Vagina (tissue), 2 donors: ENCODE results near the gene TMEM273.

ENCODE experiments used
- POLR2A ChIP-seq, 2 donors: fragments of 450-650 bp; IDR thresholded peaks; one replicate each; pipeline ENCODE4 v1.6.1; 2017; ENCODE audit warnings: antibody characterized with exemption in 2 of 2, mild to moderate bottlenecking in 2 of 2, moderate library complexity in 2 of 2
- POLR2AphosphoS5 ChIP-seq, 2 donors: sonication (generic); formaldehyde crosslinking; IDR thresholded peaks; one replicate each; pipeline ENCODE4 v1.9.0; 2017; ENCODE audit warnings: antibody characterized with exemption in 2 of 2, mild to moderate bottlenecking in 2 of 2, low read depth in 1 of 2; ENCODE audit not compliant: insufficient read depth in 1 of 2
- TF ChIP-seq, protein P1 (sequence below), 3 experiments: fragments of 450-650 bp in 2 of 3; fragments of 200-600 bp in 1 of 3; sonication (generic) in 1 of 3; IDR thresholded peaks; one replicate each; pipeline ENCODE4 v1.5.1; 2017 to 2019; ENCODE audit warnings: antibody characterized with exemption in 3 of 3, mild to moderate bottlenecking in 2 of 3, moderate library complexity in 2 of 3

DNA sequence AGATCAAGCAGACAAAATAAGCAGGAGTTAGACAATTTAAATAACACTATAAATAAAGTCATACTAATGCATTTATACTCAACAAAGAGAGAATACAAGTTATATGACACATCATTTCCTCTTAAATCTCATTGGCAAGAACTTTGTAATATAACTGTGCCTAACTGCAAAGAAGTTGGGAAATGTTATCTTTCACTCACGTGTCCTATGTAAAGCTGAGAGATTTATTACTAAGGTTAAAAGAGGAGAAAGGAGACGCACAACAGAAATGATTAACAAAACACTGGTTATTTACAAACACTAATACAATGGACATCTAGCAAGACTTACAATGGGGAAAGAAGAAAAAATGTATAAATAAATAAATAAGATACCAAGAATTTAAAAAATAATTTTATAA is 12.7 kb upstream of the TMEM273 start:
- TF ChIP-seq, protein P1, sequence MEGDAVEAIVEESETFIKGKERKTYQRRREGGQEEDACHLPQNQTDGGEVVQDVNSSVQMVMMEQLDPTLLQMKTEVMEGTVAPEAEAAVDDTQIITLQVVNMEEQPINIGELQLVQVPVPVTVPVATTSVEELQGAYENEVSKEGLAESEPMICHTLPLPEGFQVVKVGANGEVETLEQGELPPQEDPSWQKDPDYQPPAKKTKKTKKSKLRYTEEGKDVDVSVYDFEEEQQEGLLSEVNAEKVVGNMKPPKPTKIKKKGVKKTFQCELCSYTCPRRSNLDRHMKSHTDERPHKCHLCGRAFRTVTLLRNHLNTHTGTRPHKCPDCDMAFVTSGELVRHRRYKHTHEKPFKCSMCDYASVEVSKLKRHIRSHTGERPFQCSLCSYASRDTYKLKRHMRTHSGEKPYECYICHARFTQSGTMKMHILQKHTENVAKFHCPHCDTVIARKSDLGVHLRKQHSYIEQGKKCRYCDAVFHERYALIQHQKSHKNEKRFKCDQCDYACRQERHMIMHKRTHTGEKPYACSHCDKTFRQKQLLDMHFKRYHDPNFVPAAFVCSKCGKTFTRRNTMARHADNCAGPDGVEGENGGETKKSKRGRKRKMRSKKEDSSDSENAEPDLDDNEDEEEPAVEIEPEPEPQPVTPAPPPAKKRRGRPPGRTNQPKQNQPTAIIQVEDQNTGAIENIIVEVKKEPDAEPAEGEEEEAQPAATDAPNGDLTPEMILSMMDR (IDR thresholded peaks at IDR 0.05), result no peak
- TF ChIP-seq POLR2A (IDR thresholded peaks at IDR 0.05), result no peak
- TF ChIP-seq POLR2AphosphoS5 (IDR thresholded peaks at IDR 0.05; ENCODE audit: insufficient read depth in 1 of 2, low read depth in 1 of 2), result no peak
